Activated naive CD4-positive, alpha-beta T cell treated with anti-CD3 and anti-CD28 coated beads for 36 hours (primary cell): ENCODE results near the gene HELZ. TPM values are rescaled to one million over a fixed set of nuclear protein-coding genes. Genes with fewer than 3 reads are reported as not detected.
"Not testable (repeated sequence)": the region's sequence is repeated elsewhere in the genome, so short reads cannot be mapped to it uniquely, and the experiment has no call there.

Source experiments
- CTCF ChIA-PET: fragments of 350-600 bp; sonication (Branson Sonifier 250); formaldehyde crosslinking; loops from one replicate; lab custom pipeline; 2021; ENCODE audit warnings: antibody characterized with exemption; lab: Charles Lee
- DNase-seq: peaks from one replicate; pipeline ENCODE4 v3.0.0-alpha.2; 2020
- H3K27ac Mint-ChIP-seq: one replicate; pipeline ENCODE4 v1.8.0; 2021; ENCODE audit warnings: mild to moderate bottlenecking, mixed read lengths
- H3K27me3 Mint-ChIP-seq: one replicate; pipeline ENCODE4 v1.8.0; 2021; ENCODE audit warnings: low read depth, mixed read lengths
- H3K36me3 Mint-ChIP-seq: one replicate; pipeline ENCODE4 v1.8.0; 2021; ENCODE audit warnings: low read depth, mixed read lengths
- H3K4me1 Mint-ChIP-seq: one replicate; pipeline ENCODE4 v1.8.0; 2021; ENCODE audit warnings: low read depth, mixed read lengths
- H3K4me3 Mint-ChIP-seq: one replicate; pipeline ENCODE4 v1.8.0; 2021; ENCODE audit warnings: mild to moderate bottlenecking, moderate library complexity, mixed read lengths
- H3K9me3 Mint-ChIP-seq: one replicate; pipeline ENCODE4 v1.8.0; 2021; ENCODE audit warnings: mixed read lengths
- intact Hi-C: fragments of 100-400 bp; cut with micrococcal nuclease; formaldehyde crosslinking; loops from one replicate; pipeline ENCODE4 v1.15.1; 2023
- total RNA-seq, 2 experiments: library from RNA; stranded (reverse); gene quantifications; one replicate each; pipeline ENCODE4 v1.2.3, GENCODE V29; 2021

HELZ gene
- total RNA-seq, 2 experiments from 2014 or later = 34.7 to 39.5 TPM

GRCh38 chr17:67044016-67044772, 200.8 kb downstream of the HELZ start, which contains the start of gene CACNG1:
Gene CACNG1 (plus strand): TSS chr17:67044554. CDS start chr17:67044661, 107 bp downstream.
- CTCF ChIA-PET = no interaction called here
- no peak within 1 kb of the TSS for H3K27ac Mint-ChIP-seq
- intact Hi-C loops = no loop called here
- no peak within 1 kb of the TSS for H3K4me3 Mint-ChIP-seq
- DNase-seq = no peak
- H3K36me3 Mint-ChIP-seq = peaks cover 3% of the 10 kb centered on the region
- peaks cover 19% of the 10 kb centered on the region for H3K9me3 Mint-ChIP-seq
- H3K4me1 Mint-ChIP-seq = no peaks in the 10 kb centered on the region
- H3K27me3 Mint-ChIP-seq = no peaks in the 10 kb centered on the region

- no peak for DNase-seq
- Mint-ChIP-seq H3K27me3 (no peaks in the 10 kb centered on the region), H3K36me3 (no peaks in the 10 kb centered on the region), H3K4me3 (no peak overlapping the region), H3K4me1 (no peaks in the 10 kb centered on the region), H3K27ac (no peak overlapping the region), H3K9me3 (peaks cover 11% of the 10 kb centered on the region)
- CTCF ChIA-PET = no interaction called here
- intact Hi-C loops = no loop called here
Observed at GRCh38 chr17:67043283-67043682, 201.7 kb downstream of the HELZ start.

GRCh38 chr17:67041941-67042899, 202.8 kb downstream of the HELZ start:
- intact Hi-C loops = no loop called here
- Mint-ChIP-seq H3K27ac (no peak overlapping the region), H3K27me3 (no peaks in the 10 kb centered on the region), H3K9me3 (peaks cover 3% of the 10 kb centered on the region), H3K4me1 (no peaks in the 10 kb centered on the region), H3K4me3 (no peak overlapping the region), H3K36me3 (no peaks in the 10 kb centered on the region)
- no peak for DNase-seq
- CTCF ChIA-PET = no interaction called here

GRCh38 chr17:67041531-67041930, 203.5 kb downstream of the HELZ start:
- H3K4me1 Mint-ChIP-seq = no peaks in the 10 kb centered on the region
- intact Hi-C loops = no loop called here
- no peaks in the 10 kb centered on the region for H3K27me3 Mint-ChIP-seq
- CTCF ChIA-PET = no interaction called here
- no peaks in the 10 kb centered on the region for H3K9me3 Mint-ChIP-seq
- H3K4me3 Mint-ChIP-seq = no peak overlapping the region
- no peak for DNase-seq
- H3K27ac Mint-ChIP-seq = no peak overlapping the region
- no peaks in the 10 kb centered on the region for H3K36me3 Mint-ChIP-seq

- intact Hi-C loops, H3K36me3 Mint-ChIP-seq, H3K4me1 Mint-ChIP-seq, CTCF ChIA-PET, H3K9me3 Mint-ChIP-seq, H3K27me3 Mint-ChIP-seq, H3K27ac Mint-ChIP-seq, H3K4me3 Mint-ChIP-seq, DNase-seq: not testable (repeated sequence)
Observed at GRCh38 chr17:67041119-67041518, 203.9 kb downstream of the HELZ start.

GRCh38 chr17:67040652-67041051, 204.3 kb downstream of the HELZ start:
- H3K9me3 Mint-ChIP-seq = no peaks in the 10 kb centered on the region
- no peaks in the 10 kb centered on the region for H3K36me3 Mint-ChIP-seq
- H3K4me1 Mint-ChIP-seq = peaks cover 2% of the 10 kb centered on the region
- intact Hi-C loops = no loop called here
- no peak overlapping the region for H3K27ac Mint-ChIP-seq
- H3K4me3 Mint-ChIP-seq = no peak overlapping the region
- DNase-seq = no peak
- H3K27me3 Mint-ChIP-seq = no peaks in the 10 kb centered on the region
- CTCF ChIA-PET = no interaction called here

GRCh38 chr17:67038861-67039365, 206.1 kb downstream of the HELZ start:
- no peak overlapping the region for H3K27ac Mint-ChIP-seq
- intact Hi-C loops = no loop called here
- H3K9me3 Mint-ChIP-seq = no peaks in the 10 kb centered on the region
- no peak for DNase-seq
- H3K27me3 Mint-ChIP-seq = no peaks in the 10 kb centered on the region
- CTCF ChIA-PET = no interaction called here
- peaks cover 6% of the 10 kb centered on the region for H3K4me1 Mint-ChIP-seq
- no peak overlapping the region for H3K4me3 Mint-ChIP-seq
- no peaks in the 10 kb centered on the region for H3K36me3 Mint-ChIP-seq

GRCh38 chr17:67035131-67036083, 209.6 kb downstream of the HELZ start:
- CTCF ChIA-PET = no interaction called here
- peak; percentile 19 for DNase-seq
- no peaks in the 10 kb centered on the region for H3K36me3 Mint-ChIP-seq
- peak overlapping the region; percentile 8 for H3K27ac Mint-ChIP-seq
- H3K27me3 Mint-ChIP-seq = no peaks in the 10 kb centered on the region
- H3K9me3 Mint-ChIP-seq = no peaks in the 10 kb centered on the region
- no peak overlapping the region for H3K4me3 Mint-ChIP-seq
- peaks cover 6% of the 10 kb centered on the region for H3K4me1 Mint-ChIP-seq
- intact Hi-C loops = no loop called here

GRCh38 chr17:67033613-67034012, 211.4 kb downstream of the HELZ start:
- DNase-seq = no peak
- no peak overlapping the region for H3K4me3 Mint-ChIP-seq
- no peak overlapping the region for H3K27ac Mint-ChIP-seq
- no peaks in the 10 kb centered on the region for H3K9me3 Mint-ChIP-seq
- CTCF ChIA-PET = no interaction called here
- no peaks in the 10 kb centered on the region for H3K27me3 Mint-ChIP-seq
- intact Hi-C loops = no loop called here
- no peaks in the 10 kb centered on the region for H3K36me3 Mint-ChIP-seq
- H3K4me1 Mint-ChIP-seq = peaks cover 6% of the 10 kb centered on the region

GRCh38 chr17:67032985-67033384, 212.0 kb downstream of the HELZ start:
- Mint-ChIP-seq H3K27me3 (no peaks in the 10 kb centered on the region), H3K36me3 (no peaks in the 10 kb centered on the region), H3K4me3 (no peak overlapping the region), H3K27ac (no peak overlapping the region), H3K9me3 (no peaks in the 10 kb centered on the region), H3K4me1 (peaks cover 6% of the 10 kb centered on the region)
- intact Hi-C loops = no loop called here
- no peak for DNase-seq
- CTCF ChIA-PET = interaction anchor here (1.1 kb wide), 1 partner anchor 169 kb away, joined by 3 read pairs; no protein-coding TSS in a partner anchor

GRCh38 chr17:67032382-67032781, 212.6 kb downstream of the HELZ start:
- intact Hi-C loops = no loop called here
- Mint-ChIP-seq H3K9me3 (no peaks in the 10 kb centered on the region), H3K27ac (no peak overlapping the region), H3K4me1 (peaks cover 6% of the 10 kb centered on the region), H3K4me3 (no peak overlapping the region), H3K36me3 (no peaks in the 10 kb centered on the region), H3K27me3 (no peaks in the 10 kb centered on the region)
- CTCF ChIA-PET = interaction anchor here (1.1 kb wide), 1 partner anchor 169 kb away, joined by 3 read pairs; no protein-coding TSS in a partner anchor
- no peak for DNase-seq
